Neural cell (in vitro differentiated cells): ENCODE measurements around the gene OSBPL1A.

Experiments used
- CTCF ChIP-seq: fragments of 450-650 bp; IDR thresholded peaks from 2 replicates; pipeline ENCODE4 v1.5.1; 2014; ENCODE audit warnings: antibody characterized with exemption, mild to moderate bottlenecking, moderate library complexity; ENCODE audit not compliant: poor library complexity, severe bottlenecking
- EZH2 ChIP-seq: fragments of 200-600, 300-800 bp; shearing (Covaris generic), sonication (generic); IDR thresholded peaks from 2 replicates; pipeline ENCODE4 v1.6.1; 2014; ENCODE audit warnings: antibody characterized with exemption, low read length, borderline replicate concordance, mild to moderate bottlenecking; ENCODE audit not compliant: insufficient read depth, poor library complexity, severe bottlenecking
- POLR2AphosphoS5 ChIP-seq: IDR thresholded peaks from 2 replicates; pipeline ENCODE4 v1.6.1; 2012
- REST ChIP-seq: IDR thresholded peaks from 2 replicates; pipeline ENCODE4 v1.6.1; 2012; ENCODE audit warnings: borderline replicate concordance

GRCh38 chr18:24177499-24178133 is 220.0 kb downstream of the OSBPL1A start:
- no peak for TF ChIP-seq POLR2AphosphoS5
- no peak for TF ChIP-seq CTCF
- TF ChIP-seq EZH2 = no peak
- TF ChIP-seq REST = no peak
